ENCODE measurements around the gene CPPED1. TPM values are rescaled to one million over a fixed set of nuclear protein-coding genes. Genes with fewer than 3 reads are reported as not detected.

The CPPED1 gene
- total RNA-seq, 4 donors from 2014 or later: 4.1 to 17.3 (median 12.7) TPM

DNA sequence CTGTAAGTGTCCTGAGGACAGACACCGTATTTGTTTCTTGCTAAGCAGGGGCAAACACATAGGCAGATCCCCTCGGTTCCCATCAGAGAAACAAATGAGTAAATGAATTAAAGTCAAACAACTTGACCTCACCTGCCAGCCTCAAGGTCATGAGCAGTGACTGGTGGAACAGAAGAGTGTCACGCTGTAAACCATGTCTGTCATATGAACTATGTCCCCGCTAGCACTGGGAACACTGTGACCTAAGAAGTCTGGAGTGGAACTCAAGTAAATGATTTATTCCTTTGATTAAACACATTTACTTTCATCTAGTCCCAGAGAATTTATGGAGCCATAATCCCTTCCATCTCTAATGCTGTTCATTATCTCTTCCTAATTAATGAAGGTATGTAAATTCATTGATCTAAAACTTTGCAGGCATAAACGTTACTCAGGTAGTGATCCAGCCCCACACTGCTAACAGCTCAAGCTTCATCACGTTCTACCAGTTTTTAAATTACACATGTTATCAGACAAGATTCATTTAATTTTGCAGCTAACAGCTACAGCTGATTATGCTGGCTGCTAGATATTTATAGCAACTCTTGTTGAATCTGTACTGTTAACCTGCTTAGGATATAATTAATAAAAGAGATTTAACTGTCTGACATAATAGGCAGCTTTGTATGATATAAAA is 38.7 kb downstream of the CPPED1 start:
- intact Hi-C loops (cut with DNase I; ENCODE audit: low total_unique reads): no loop called here
- TF ChIP-seq POLR2A (IDR thresholded peaks at IDR 0.05) (no peak), EP300 (IDR thresholded peaks at IDR 0.05; ENCODE audit: low read depth) (no peak), POLR2AphosphoS5 (IDR thresholded peaks at IDR 0.05) (no peak), CTCF (IDR thresholded peaks at IDR 0.05) (no peak)
- no peak overlapping the region for H3K27ac ChIP-seq
- no peaks in the 10 kb centered on the region for H3K9me3 ChIP-seq
- in situ Hi-C loops (cut with MboI; ENCODE audit: low pct_ligation_motif_present in 1 of 4, low pct_unique_long_range_greater_than_20kb in 1 of 4, low sequenced_read_pairs in 3 of 4): no loop called here
- H3K36me3 ChIP-seq: no peaks in the 10 kb centered on the region
- no peak overlapping the region for H3K4me3 ChIP-seq
- no peaks in the 10 kb centered on the region for H3K27me3 ChIP-seq
- WGBS, 2 donors (ENCODE audit: low coverage in 1 of 2): 82 to 93% methylated on average over 3 to 6 of the region's 6 CpGs
- DNase-seq: no peak
- H3K4me1 ChIP-seq: peaks cover 0 to 3% (median 0%) of the 10 kb centered on the region in 4 donors

DNA sequence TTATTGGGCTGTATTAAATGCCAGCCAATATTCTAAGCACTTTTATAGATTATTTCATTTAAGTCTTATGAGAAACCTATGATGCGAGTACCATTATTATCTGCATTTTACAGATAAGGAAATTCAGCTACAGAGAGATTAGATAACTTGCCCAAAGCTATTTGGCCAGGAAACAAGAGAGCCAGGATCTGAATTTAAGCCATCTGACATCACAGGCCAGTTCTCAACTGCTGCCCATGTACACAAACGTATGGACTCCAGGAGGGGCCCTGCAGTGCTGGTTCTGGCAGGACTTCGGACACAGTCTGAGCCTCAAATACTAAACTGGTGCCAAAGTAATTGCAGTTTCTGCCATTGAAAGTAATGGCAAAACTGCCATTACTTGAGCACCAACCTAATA is 40.2 kb downstream of the CPPED1 start:
- in situ Hi-C loops (cut with MboI; ENCODE audit: low pct_ligation_motif_present in 1 of 4, low pct_unique_long_range_greater_than_20kb in 1 of 4, low sequenced_read_pairs in 3 of 4): no loop called here
- H3K9me3 ChIP-seq: no peaks in the 10 kb centered on the region
- no peak overlapping the region for H3K27ac ChIP-seq
- intact Hi-C loops (cut with DNase I; ENCODE audit: low total_unique reads): no loop called here
- DNase-seq: no peak
- H3K4me3 ChIP-seq: no peak overlapping the region
- H3K4me1 ChIP-seq: peaks cover 0 to 3% (median 0%) of the 10 kb centered on the region in 4 donors
- no peaks in the 10 kb centered on the region for H3K36me3 ChIP-seq
- TF ChIP-seq EP300 (IDR thresholded peaks at IDR 0.05; ENCODE audit: low read depth) (no peak), CTCF (IDR thresholded peaks at IDR 0.05) (no peak), POLR2AphosphoS5 (IDR thresholded peaks at IDR 0.05) (no peak), POLR2A (IDR thresholded peaks at IDR 0.05) (no peak)
- no peaks in the 10 kb centered on the region for H3K27me3 ChIP-seq
- WGBS, 2 donors (ENCODE audit: low coverage in 1 of 2): 95 to 100% methylated on average over 2 to 3 of the region's 3 CpGs

- no peak for DNase-seq
- Histone ChIP-seq H3K9me3 (no peaks in the 10 kb centered on the region), H3K36me3 (no peaks in the 10 kb centered on the region), H3K4me3 (no peak overlapping the region), H3K27ac (no peak overlapping the region), H3K27me3 (no peaks in the 10 kb centered on the region), H3K4me1 (no peaks in the 10 kb centered on the region)
- WGBS, 2 donors (ENCODE audit: low coverage in 1 of 2): 89 to 96% methylated on average over 7 to 11 of the region's 12 CpGs
- TF ChIP-seq CTCF (IDR thresholded peaks at IDR 0.05) (no peak), EP300 (IDR thresholded peaks at IDR 0.05; ENCODE audit: low read depth) (no peak), POLR2AphosphoS5 (IDR thresholded peaks at IDR 0.05) (no peak), POLR2A (IDR thresholded peaks at IDR 0.05) (no peak)
- in situ Hi-C loops (cut with MboI; ENCODE audit: low pct_ligation_motif_present in 1 of 4, low pct_unique_long_range_greater_than_20kb in 1 of 4, low sequenced_read_pairs in 3 of 4) (no loop called here), intact Hi-C loops (cut with DNase I; ENCODE audit: low total_unique reads) (no loop called here)
Measured at GRCh38 chr16:12760819-12761611, 42.7 kb downstream of the CPPED1 start.

GRCh38 chr16:12758670-12759558 is 44.8 kb downstream of the CPPED1 start:
- 74 to 79% methylated on average over 4 to 9 of the region's 9 CpGs for WGBS, 2 donors (ENCODE audit: low coverage in 1 of 2)
- TF ChIP-seq POLR2A (IDR thresholded peaks at IDR 0.05) (no peak), POLR2AphosphoS5 (IDR thresholded peaks at IDR 0.05) (no peak), CTCF (IDR thresholded peaks at IDR 0.05) (no peak), EP300 (IDR thresholded peaks at IDR 0.05; ENCODE audit: low read depth) (no peak)

More at GRCh38 chr16:12758670-12759558, 44.8 kb downstream of the CPPED1 start:
- intact Hi-C loops (cut with DNase I; ENCODE audit: low total_unique reads) (no loop called here), in situ Hi-C loops (cut with MboI; ENCODE audit: low pct_ligation_motif_present in 1 of 4, low pct_unique_long_range_greater_than_20kb in 1 of 4, low sequenced_read_pairs in 3 of 4) (no loop called here)
- no peaks in the 10 kb centered on the region for H3K4me1 ChIP-seq
- no peak for DNase-seq
- H3K4me3 ChIP-seq: no peak overlapping the region
- H3K9me3 ChIP-seq: no peaks in the 10 kb centered on the region
- no peak overlapping the region for H3K27ac ChIP-seq
- no peaks in the 10 kb centered on the region for H3K36me3 ChIP-seq
- no peaks in the 10 kb centered on the region for H3K27me3 ChIP-seq

All from transverse colon (tissue), 4 donors.